SK-N-SH (cell line): Measurements from ENCODE around the gene SGMS2. TPM values are rescaled to one million over a fixed set of nuclear protein-coding genes. Genes with fewer than 3 reads are reported as not detected.

Source experiments
- CTCF ChIA-PET: fragments of 300-600, 350-600 bp; formaldehyde crosslinking; extraction: SDS; loops from one replicate; lab custom pipeline; 2021; lab: Yijun Ruan, JAX
- POLR2A ChIA-PET: fragments of 350-600 bp; sonication (Branson Sonifier 250); formaldehyde crosslinking; extraction: SDS; loops from one replicate; lab custom pipeline; 2020; ENCODE audit warnings: antibody characterized with exemption, inconsistent platforms; lab: Yijun Ruan, JAX
- DNase-seq: peaks from one replicate; pipeline ENCODE4 v3.0.0; 2012
- H2AFZ ChIP-seq: fragments of 200-600 bp; sonication (generic); 2 replicates; pipeline ENCODE4 v1.8.1; 2016; ENCODE audit warnings: antibody characterized with exemption, mild to moderate bottlenecking, low read depth
- H3F3A ChIP-seq: fragments of 200-600 bp; sonication (generic); replicated peaks from 2 replicates; pipeline ENCODE3; 2016; ENCODE audit warnings: antibody characterized with exemption, mild to moderate bottlenecking; ENCODE audit not compliant: insufficient read depth
- H3K27ac ChIP-seq, 2 experiments: fragments of 200-500 bp in 1 of 2; fragments of 200-600 bp in 1 of 2; sonication (Bioruptor generic) in 1 of 2; sonication (generic), shearing (Covaris generic) in 1 of 2; 2 replicates each; pipeline versions ENCODE4 v1.5.1 to v1.6.1; 2014 to 2016; ENCODE audit warnings: low read depth in 2 of 2, inconsistent platforms in 1 of 2, low read length in 1 of 2, mild to moderate bottlenecking in 1 of 2, mixed read lengths in 1 of 2
- H3K27me3 ChIP-seq: fragments of 200-600 bp; sonication (generic), shearing (Covaris generic); 2 replicates; pipeline ENCODE4 v1.6.1; 2016; ENCODE audit warnings: mixed run types; ENCODE audit not compliant: insufficient read depth
- H3K36me3 ChIP-seq, 2 experiments: fragments of 200-500 bp in 1 of 2; fragments of 200-600 bp in 1 of 2; sonication (Bioruptor generic) in 1 of 2; sonication (generic) in 1 of 2; replicated peaks in 1 of 2; 2 replicates each; pipeline versions ENCODE3 to v1.5.1; 2014 to 2016; ENCODE audit warnings: low read length in 1 of 2, mild to moderate bottlenecking in 1 of 2; ENCODE audit not compliant: insufficient read depth in 2 of 2, control insufficient read depth in 1 of 2
- H3K4me1 ChIP-seq, 2 experiments: fragments of 200-500 bp in 1 of 2; fragments of 200-600 bp in 1 of 2; sonication (Bioruptor generic) in 1 of 2; sonication (generic), shearing (Covaris generic) in 1 of 2; 2 replicates each; pipeline versions ENCODE4 v1.5.1 to v1.6.1; 2014 to 2016; ENCODE audit warnings: low read depth in 1 of 2, low read length in 1 of 2, mixed run types in 1 of 2; ENCODE audit not compliant: insufficient read depth in 2 of 2, control insufficient read depth in 1 of 2
- H3K4me2 ChIP-seq: fragments of 200-600 bp; sonication (generic), shearing (Covaris generic); 2 replicates; pipeline ENCODE4 v1.6.1; 2017; ENCODE audit warnings: mixed run types
- H3K4me3 ChIP-seq, 2 experiments: fragments of 200-500 bp in 1 of 2; fragments of 200-600 bp in 1 of 2; sonication (Bioruptor generic) in 1 of 2; sonication (generic), shearing (Covaris generic) in 1 of 2; 2 replicates each; pipeline versions ENCODE4 v1.5.1 to v1.8.1; 2014 to 2016; ENCODE audit warnings: low read depth in 2 of 2, inconsistent platforms in 1 of 2, low read length in 1 of 2, mild to moderate bottlenecking in 1 of 2, mixed read lengths in 1 of 2, moderate library complexity in 1 of 2
- H3K79me2 ChIP-seq: fragments of 200-600 bp; sonication (generic); 2 replicates; pipeline ENCODE4 v1.8.1; 2017; ENCODE audit warnings: mild to moderate bottlenecking; ENCODE audit not compliant: insufficient read depth
- H3K9ac ChIP-seq: fragments of 200-600 bp; sonication (generic); 2 replicates; pipeline ENCODE4 v1.6.1; 2017; ENCODE audit warnings: mixed run types
- H3K9me2 ChIP-seq: fragments of 200-600 bp; sonication (generic); 2 replicates; pipeline ENCODE4 v1.6.1; 2017; ENCODE audit warnings: mixed run types
- H3K9me3 ChIP-seq: fragments of 200-600 bp; sonication (generic); 2 replicates; pipeline ENCODE4 v1.6.1; 2017; ENCODE audit warnings: mixed run types, mild to moderate bottlenecking, moderate library complexity
- H4K20me1 ChIP-seq: fragments of 200-600 bp; sonication (generic); 2 replicates; pipeline ENCODE4 v1.6.1; 2017; ENCODE audit warnings: mild to moderate bottlenecking, mixed run types; ENCODE audit not compliant: insufficient read depth
- CHD2 ChIP-seq: fragments of 150-350 bp; IDR thresholded peaks from 2 replicates; pipeline ENCODE4 v1.6.1; 2018; ENCODE audit warnings: low read length; ENCODE audit not compliant: partially characterized antibody
- ELF1 ChIP-seq: IDR thresholded peaks from 2 replicates; pipeline ENCODE4 v1.4.0; 2012
- EP300 ChIP-seq, 2 experiments: IDR thresholded peaks; 2 replicates each; pipeline versions ENCODE4 v1.4.0 to v1.6.1; 2012; ENCODE audit warnings: borderline replicate concordance in 1 of 2, low read depth in 1 of 2, low read length in 1 of 2
- EZH2phosphoT487 ChIP-seq: fragments of 200-600 bp; sonication (generic); IDR thresholded peaks from 2 replicates; pipeline ENCODE4 v1.6.1; 2017; ENCODE audit warnings: low read depth, mixed run types, mild to moderate bottlenecking, antibody characterized with exemption, moderate library complexity, borderline replicate concordance
- FOSL2 ChIP-seq: IDR thresholded peaks from 2 replicates; pipeline ENCODE4 v1.4.0; 2012; ENCODE audit warnings: low read depth, mild to moderate bottlenecking, moderate library complexity, borderline replicate concordance
- JUND ChIP-seq: IDR thresholded peaks from 2 replicates; pipeline ENCODE4 v1.4.0; 2012
- MXI1 ChIP-seq: IDR thresholded peaks from 2 replicates; pipeline ENCODE4 v1.6.1; 2012; ENCODE audit warnings: mild to moderate bottlenecking, low read depth, low read length, improper control_type of control experiment
- NFIC ChIP-seq: IDR thresholded peaks from 2 replicates; pipeline ENCODE4 v1.4.0; 2012; ENCODE audit warnings: borderline replicate concordance
- RAD21 ChIP-seq: IDR thresholded peaks from 2 replicates; pipeline ENCODE4 v1.6.1; 2012; ENCODE audit warnings: mild to moderate bottlenecking, low read length
- RCOR1 ChIP-seq: fragments of 150-350 bp; IDR thresholded peaks from 2 replicates; pipeline ENCODE4 v1.6.1; 2017; ENCODE audit warnings: antibody characterized with exemption, low read length
- RFX5 ChIP-seq: IDR thresholded peaks from 2 replicates; pipeline ENCODE4 v1.6.1; 2012; ENCODE audit warnings: mild to moderate bottlenecking, improper control_type of control experiment, low read length
- SIN3A ChIP-seq: IDR thresholded peaks from 2 replicates; pipeline ENCODE4 v1.6.1; 2012; ENCODE audit warnings: low read depth, mild to moderate bottlenecking, low read length, moderate library complexity, borderline replicate concordance
- SMC3 ChIP-seq: IDR thresholded peaks from 2 replicates; pipeline ENCODE4 v1.6.1; 2012; ENCODE audit warnings: low read depth, low read length, improper control_type of control experiment
- TCF12 ChIP-seq: IDR thresholded peaks from 2 replicates; pipeline ENCODE4 v1.4.0; 2012
- YY1 ChIP-seq: IDR thresholded peaks from 2 replicates; pipeline ENCODE4 v1.4.0; 2012; ENCODE audit warnings: low read depth, mild to moderate bottlenecking
- WGBS: methylation state at CpG from one replicate; pipeline ENCODE4 v1.1.6; 2017; ENCODE audit warnings: low lambda C conversion rate; 5-methylcytosine and 5-hydroxymethylcytosine counted together
- polyA plus RNA-seq, 3 experiments: library from polyadenylated mRNA; depleted of rRNA; stranded (reverse); fragments of >200 nt; gene quantifications; 2 replicates each; pipeline ENCODE4 v1.2.3, GENCODE V29; 2012
- TF ChIP-seq, protein P1 (sequence below): IDR thresholded peaks from 2 replicates; pipeline ENCODE4 v1.4.0; 2012; ENCODE audit warnings: low read depth, borderline replicate concordance
- TF ChIP-seq, protein P2 (sequence below): IDR thresholded peaks from 2 replicates; pipeline ENCODE4 v1.6.1; 2012; ENCODE audit warnings: mild to moderate bottlenecking, low read depth, low read length, moderate library complexity
- TF ChIP-seq, protein P3 (sequence below): fragments of 150-350 bp; IDR thresholded peaks from 2 replicates; pipeline ENCODE4 v1.6.1; 2017; ENCODE audit warnings: antibody characterized with exemption, low read length, low read depth, borderline replicate concordance
- TF ChIP-seq, protein P4 (sequence below): IDR thresholded peaks from 2 replicates; pipeline ENCODE4 v1.4.0; 2012; ENCODE audit warnings: low read depth

The SGMS2 gene
- polyA plus RNA-seq, 1 of the 3 experiments (the other 2 are of a cell fraction): 0.82 TPM

DNA sequence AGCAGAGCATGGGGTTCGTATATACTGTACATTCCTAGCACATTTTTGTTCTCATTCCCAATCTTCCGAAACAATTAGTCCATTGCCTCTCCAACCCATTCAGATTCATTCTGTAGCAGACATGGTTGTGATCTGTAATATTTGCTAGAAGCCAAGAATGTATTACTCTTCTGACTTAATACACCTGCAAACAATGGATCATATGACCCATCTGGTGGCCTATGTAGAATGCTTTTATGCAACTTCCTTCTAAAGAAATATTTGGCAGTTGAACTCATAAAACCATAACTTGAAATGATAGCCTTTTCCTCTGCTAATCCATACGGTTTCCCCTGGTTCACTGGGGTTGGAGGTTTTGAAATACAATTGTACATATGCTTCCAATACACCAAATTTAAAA is 32.8 kb upstream of the SGMS2 start (continued):
- TF ChIP-seq, protein P1, sequence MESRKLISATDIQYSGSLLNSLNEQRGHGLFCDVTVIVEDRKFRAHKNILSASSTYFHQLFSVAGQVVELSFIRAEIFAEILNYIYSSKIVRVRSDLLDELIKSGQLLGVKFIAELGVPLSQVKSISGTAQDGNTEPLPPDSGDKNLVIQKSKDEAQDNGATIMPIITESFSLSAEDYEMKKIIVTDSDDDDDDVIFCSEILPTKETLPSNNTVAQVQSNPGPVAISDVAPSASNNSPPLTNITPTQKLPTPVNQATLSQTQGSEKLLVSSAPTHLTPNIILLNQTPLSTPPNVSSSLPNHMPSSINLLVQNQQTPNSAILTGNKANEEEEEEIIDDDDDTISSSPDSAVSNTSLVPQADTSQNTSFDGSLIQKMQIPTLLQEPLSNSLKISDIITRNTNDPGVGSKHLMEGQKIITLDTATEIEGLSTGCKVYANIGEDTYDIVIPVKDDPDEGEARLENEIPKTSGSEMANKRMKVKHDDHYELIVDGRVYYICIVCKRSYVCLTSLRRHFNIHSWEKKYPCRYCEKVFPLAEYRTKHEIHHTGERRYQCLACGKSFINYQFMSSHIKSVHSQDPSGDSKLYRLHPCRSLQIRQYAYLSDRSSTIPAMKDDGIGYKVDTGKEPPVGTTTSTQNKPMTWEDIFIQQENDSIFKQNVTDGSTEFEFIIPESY: no peak
- TF ChIP-seq MXI1: no peak

DNA sequence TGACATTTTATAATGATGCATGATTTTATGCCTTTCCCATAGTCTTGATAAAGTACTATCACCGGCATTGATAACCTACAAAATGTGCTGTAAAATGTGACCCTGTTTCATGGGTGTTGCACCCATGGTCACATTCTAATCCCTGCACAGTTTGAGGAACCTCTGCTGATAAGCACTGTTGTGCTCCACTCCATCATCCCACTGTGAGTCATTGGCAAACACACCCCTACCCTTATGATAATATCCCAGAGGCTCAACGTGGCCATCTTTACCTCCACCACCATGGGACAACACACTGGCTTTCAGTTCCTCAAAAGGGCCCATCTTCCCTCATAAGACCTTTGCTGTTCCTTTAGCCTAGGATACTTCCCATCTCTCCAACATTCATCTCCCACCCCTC is 32.0 kb upstream of the SGMS2 start:
- H2AFZ ChIP-seq: no peak overlapping the region
- TF ChIP-seq RFX5: no peak
- TF ChIP-seq RCOR1: no peak
- no peak for TF ChIP-seq SIN3A
- TF ChIP-seq TCF12: no peak
- no peak for TF ChIP-seq EP300 (IDR thresholded peaks at IDR 0.05; ENCODE audit: borderline replicate concordance in 1 of 2, low read depth in 1 of 2, low read length in 1 of 2)
- TF ChIP-seq EZH2phosphoT487: no peak
- no peak for TF ChIP-seq FOSL2
- no peak for TF ChIP-seq YY1
- no peak for TF ChIP-seq JUND
- TF ChIP-seq ELF1: no peak
- TF ChIP-seq MXI1: no peak
- TF ChIP-seq, protein P2, sequence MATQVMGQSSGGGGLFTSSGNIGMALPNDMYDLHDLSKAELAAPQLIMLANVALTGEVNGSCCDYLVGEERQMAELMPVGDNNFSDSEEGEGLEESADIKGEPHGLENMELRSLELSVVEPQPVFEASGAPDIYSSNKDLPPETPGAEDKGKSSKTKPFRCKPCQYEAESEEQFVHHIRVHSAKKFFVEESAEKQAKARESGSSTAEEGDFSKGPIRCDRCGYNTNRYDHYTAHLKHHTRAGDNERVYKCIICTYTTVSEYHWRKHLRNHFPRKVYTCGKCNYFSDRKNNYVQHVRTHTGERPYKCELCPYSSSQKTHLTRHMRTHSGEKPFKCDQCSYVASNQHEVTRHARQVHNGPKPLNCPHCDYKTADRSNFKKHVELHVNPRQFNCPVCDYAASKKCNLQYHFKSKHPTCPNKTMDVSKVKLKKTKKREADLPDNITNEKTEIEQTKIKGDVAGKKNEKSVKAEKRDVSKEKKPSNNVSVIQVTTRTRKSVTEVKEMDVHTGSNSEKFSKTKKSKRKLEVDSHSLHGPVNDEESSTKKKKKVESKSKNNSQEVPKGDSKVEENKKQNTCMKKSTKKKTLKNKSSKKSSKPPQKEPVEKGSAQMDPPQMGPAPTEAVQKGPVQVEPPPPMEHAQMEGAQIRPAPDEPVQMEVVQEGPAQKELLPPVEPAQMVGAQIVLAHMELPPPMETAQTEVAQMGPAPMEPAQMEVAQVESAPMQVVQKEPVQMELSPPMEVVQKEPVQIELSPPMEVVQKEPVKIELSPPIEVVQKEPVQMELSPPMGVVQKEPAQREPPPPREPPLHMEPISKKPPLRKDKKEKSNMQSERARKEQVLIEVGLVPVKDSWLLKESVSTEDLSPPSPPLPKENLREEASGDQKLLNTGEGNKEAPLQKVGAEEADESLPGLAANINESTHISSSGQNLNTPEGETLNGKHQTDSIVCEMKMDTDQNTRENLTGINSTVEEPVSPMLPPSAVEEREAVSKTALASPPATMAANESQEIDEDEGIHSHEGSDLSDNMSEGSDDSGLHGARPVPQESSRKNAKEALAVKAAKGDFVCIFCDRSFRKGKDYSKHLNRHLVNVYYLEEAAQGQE: no peak
- TF ChIP-seq RAD21: no peak
- TF ChIP-seq, protein P3, sequence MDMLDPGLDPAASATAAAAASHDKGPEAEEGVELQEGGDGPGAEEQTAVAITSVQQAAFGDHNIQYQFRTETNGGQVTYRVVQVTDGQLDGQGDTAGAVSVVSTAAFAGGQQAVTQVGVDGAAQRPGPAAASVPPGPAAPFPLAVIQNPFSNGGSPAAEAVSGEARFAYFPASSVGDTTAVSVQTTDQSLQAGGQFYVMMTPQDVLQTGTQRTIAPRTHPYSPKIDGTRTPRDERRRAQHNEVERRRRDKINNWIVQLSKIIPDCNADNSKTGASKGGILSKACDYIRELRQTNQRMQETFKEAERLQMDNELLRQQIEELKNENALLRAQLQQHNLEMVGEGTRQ: no peak
- no peak for TF ChIP-seq CHD2
- TF ChIP-seq NFIC: no peak
- TF ChIP-seq SMC3: no peak
- TF ChIP-seq, protein P1: no peak
- TF ChIP-seq, protein P4, sequence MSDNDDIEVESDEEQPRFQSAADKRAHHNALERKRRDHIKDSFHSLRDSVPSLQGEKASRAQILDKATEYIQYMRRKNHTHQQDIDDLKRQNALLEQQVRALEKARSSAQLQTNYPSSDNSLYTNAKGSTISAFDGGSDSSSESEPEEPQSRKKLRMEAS: no peak
- no peaks in the 10 kb centered on the region for H3K9me3 ChIP-seq
- POLR2A ChIA-PET: no interaction called here
- H3K36me3 ChIP-seq: no peaks in the 10 kb centered on the region
- no peaks in the 10 kb centered on the region for H3K79me2 ChIP-seq
- H3F3A ChIP-seq: no peaks in the 10 kb centered on the region
- no peaks in the 10 kb centered on the region for H3K9me2 ChIP-seq
- no peak overlapping the region for H3K9ac ChIP-seq
- H3K27me3 ChIP-seq: peaks cover 12% of the 10 kb centered on the region; the same call in 1 of the 2 replicates
- H3K4me3 ChIP-seq: no peak overlapping the region
- DNase-seq: no peak
- no peak overlapping the region for H3K27ac ChIP-seq
- no peaks in the 10 kb centered on the region for H3K4me1 ChIP-seq
- 10% methylated on average over 2 of the region's 2 CpGs for WGBS
- no peak overlapping the region for H3K4me2 ChIP-seq
- CTCF ChIA-PET: no interaction called here
- no peaks in the 10 kb centered on the region for H4K20me1 ChIP-seq
